Measurements from ENCODE around the gene TWSG1.
"Not testable (repeated sequence)": the region's sequence is repeated elsewhere in the genome, so short reads cannot be mapped to it uniquely, and the experiment has no call there.

The TWSG1 gene

GRCh38 chr18:9428862-9429661 lies 94.5 kb downstream of the TWSG1 start:
- no peak for DNase-seq

DNA sequence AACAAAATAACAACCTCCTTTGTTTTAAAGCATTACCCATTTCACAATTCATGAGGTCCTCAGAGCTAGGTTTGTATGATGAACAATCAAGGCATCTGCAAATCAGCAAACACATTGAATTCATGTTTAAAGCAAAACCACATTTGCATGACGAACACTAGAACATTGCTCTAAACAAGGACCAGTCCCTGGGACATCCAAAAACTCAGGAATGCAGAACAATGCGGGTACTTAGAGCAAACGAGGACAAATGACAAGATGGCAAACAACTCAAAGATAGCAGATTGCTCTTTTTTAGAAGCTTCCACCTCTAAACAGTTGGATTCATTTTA lies 95.1 kb downstream of the TWSG1 start:
- no peak for DNase-seq

GRCh38 chr18:9430315-9430714 lies 95.7 kb downstream of the TWSG1 start:
- DNase-seq: not testable (repeated sequence)

GRCh38 chr18:9431296-9431695 lies 96.7 kb downstream of the TWSG1 start:
- no peak for DNase-seq

DNA sequence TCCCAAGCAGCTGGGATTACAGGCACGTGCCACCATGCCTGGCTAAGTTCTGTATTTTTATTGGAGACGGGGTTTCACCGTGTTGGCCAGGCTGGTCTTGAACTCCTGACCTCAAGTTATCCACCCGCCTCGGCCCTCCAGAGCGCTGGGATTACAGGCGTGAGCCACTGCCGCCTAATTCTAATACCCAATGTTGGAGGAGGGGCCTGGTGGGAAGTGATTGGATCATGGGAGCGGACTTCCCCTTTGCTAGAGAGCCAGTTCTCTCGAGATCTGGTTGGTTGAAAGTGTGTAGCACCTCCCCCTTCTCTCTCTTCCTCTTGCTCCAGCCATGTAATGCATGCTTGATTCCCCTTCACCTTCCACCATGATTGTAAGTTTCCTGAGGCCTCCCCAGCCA lies 98.5 kb downstream of the TWSG1 start:
- DNase-seq: not testable (repeated sequence)

- no peak for DNase-seq
These were observed 99.1 kb downstream of the TWSG1 start for GRCh38 chr18:9433671-9434121.

DNA sequence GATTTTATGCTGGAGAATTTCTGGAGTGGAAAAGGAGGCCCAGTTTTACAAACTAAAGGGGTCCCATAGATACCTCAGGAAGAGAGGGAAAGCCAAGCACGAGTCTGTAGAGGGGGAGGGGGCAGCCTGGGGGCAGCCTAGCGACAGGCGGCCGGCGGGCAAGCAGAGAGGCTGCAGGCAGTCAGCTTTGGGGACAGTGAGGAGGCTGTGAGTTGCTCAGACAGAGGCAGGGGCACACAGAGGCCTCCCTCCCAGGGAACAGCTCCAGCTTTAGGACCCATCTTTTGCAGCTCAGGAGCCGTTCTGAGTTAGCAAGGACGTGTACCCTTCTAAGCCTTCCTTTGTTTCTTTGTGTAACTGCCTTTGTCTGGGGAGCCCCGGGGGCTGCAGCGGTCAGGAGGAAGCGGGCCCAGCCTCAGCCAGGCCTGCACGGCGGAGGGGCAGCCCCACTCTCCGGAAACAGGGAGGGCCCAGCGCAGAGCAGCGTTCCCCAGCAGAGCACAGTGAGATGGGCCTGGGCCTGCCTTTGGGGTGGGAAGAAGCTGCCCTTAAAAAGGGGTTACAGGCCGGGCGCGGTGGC lies 99.6 kb downstream of the TWSG1 start:
- DNase-seq: no peak

DNA sequence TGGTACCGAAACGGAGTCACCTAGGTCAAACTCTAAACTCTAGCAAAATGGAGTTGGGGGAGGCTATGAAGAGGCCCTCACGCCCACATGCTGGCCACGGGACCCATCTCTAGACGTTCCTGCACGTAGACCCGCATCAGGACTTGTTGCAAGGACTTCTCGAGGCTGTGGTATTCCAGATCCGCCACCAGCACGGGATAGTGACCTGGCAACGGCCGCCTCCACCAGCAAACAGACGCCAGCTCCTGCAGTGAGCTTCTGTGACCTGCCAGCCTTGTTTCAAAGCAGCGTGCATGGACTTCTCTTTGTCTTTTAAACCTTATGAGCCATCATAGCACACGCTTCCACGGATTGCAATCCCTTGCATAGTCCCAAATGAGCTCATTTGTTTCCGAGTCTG lies 100.5 kb downstream of the TWSG1 start:
- no peak for DNase-seq

DNA sequence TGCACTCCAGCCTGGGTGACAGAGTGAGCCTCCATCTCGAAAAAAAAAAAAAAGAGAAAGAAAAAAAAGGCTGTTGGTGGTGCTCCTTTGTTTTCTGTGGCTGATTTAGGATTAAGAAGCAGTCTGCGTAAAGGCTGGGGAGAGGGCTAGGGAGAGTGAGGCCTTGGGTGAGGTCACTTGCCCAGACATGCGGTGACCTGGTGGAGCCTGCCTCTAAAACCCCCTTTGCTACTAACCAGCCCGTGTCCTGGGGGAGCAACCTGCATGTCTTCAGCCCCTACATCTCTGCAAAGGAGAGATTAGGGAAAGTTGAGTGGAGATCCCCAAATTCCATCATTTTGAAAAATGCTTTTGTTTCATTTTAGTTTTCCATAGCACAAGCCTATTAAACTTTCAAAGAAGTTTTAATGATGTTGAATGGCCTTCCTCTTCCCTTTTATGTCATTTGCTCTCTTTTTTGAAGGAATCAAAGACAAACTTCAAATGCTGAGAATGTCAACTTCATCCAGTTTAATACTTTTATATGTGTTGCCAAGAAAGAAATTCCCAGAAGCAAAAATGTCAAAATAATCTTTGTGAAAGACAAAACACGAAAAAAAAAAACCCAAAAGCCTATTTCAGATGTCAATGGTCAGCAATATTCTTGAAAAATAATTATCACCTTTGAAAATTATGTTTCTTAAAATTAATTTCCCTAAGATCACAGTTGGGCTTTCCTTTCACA lies 101.8 kb downstream of the TWSG1 start:
- no peak for DNase-seq

DNA sequence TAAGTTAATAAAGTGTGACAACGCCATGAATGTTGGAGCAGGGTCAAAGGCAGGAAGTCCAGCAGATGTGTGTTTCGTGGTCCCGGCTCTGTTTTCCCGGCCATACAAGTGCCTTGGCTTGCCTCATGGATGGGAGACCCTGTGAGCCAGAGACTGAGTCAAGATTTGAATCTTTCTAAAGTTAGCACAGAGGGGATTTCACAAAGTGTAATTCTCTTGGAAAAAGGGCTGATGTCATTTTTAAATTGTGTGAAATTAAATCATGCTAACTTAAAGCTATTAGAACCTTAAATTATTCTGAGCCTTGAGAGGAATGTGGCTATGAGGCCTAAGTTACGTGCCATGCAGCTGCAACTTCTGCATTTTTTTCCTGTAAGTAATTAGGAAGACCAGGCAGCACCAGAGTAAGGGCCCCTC lies 102.5 kb downstream of the TWSG1 start:
- no peak for DNase-seq

- no peak for DNase-seq
These were observed 103.1 kb downstream of the TWSG1 start for GRCh38 chr18:9437672-9438071.

- DNase-seq: no peak
These were observed 106.5 kb downstream of the TWSG1 start for GRCh38 chr18:9441061-9441460.

- no peak for DNase-seq
These were observed 110.0 kb downstream of the TWSG1 start for GRCh38 chr18:9444549-9444948.

DNA sequence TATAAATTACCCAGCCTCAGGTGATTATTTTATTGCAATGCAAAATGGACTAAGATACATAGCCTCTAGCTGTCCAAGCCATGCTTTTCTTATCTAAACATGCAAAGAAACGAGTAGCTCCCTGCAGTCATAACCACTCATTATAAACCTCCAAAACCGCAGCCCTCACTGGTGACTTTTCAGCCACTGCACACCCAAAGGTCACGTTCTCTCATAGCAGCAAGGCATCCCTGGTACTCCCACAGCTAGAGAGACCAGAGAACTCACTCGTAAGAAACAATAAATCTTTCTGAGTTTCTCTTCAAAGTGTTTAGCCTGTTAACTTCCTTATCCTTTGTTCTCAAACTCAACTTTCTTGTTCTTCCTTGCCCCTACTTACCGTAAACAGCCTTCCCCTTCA lies 112.3 kb downstream of the TWSG1 start:
- DNase-seq: no peak

DNA sequence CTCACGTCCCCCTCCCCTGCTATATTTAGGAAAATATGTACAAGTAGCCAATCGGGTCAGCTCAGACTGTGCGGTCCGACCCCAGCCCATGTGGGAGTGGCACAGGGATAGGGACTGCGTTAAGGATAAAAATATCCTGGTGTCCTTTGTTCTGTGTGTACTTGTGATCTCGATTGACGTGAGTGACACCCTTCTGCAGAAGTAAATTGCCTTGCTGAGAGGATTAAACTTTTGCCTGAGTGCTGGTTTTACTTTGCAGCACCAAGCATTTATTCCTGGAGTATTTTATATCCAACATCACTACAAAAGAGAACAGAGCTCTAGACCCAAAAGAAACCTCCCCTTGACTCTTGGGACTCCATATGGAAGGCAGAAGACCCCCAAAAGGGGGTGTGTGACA lies 112.8 kb downstream of the TWSG1 start:
- DNase-seq: no peak

DNA sequence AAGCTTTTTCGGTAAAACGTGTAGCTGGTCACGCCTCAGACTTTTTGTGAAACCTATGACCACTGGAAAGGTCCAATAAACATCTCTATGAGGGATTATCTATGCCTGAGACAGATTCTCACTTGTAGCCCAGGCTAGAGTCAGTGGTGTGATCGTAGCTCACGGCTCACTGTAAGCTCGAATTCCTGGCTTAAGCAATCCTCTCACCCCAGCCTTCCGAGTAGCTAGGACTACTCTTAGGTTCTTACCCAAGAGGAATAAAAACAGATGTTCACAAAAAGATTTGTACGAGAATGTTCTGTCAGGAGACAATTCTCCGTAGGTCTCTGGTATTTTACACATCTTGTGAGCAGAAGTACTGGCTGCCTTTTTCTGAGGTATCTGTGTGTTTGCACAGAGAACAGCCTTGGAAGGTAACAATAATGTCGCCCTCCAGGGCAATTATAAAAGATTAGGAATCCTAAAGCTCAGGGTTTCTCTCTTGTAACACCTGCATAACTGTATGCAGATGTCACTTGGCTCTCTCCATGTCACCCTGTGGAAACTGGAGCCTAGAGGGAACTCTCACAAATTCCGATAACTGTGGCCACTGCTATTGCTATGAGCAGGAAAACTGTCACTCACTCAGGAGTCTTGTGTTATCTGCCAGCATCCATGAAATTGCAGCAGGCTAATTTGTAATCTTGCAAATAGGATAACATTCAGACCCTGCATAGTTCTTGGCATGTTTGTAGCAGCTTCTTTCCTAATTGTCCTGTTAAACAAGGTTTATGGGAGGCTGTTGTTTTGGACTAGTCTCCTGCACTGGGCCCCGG lies 115.2 kb downstream of the TWSG1 start:
- DNase-seq: no peak

DNA sequence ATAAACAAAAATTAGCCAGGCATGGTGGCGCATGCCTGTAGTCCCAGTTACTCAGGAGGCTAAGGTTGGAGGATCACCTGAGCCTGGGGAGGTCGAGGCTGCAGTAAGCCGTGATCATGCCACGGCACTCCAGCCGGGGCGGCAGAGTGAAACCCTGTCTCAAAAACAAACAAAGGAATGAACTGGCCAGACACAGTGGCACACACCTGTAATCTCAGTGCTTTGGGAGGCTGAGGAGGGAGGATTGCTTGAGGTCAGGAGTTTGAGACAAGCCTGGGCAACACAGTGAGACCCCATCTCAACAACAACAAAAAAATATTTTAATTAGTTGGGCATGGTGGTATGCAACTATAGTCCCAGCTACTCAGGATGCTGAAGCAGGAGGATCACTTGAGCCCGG lies 116.3 kb downstream of the TWSG1 start:
- DNase-seq: not testable (repeated sequence)
